Measurements from ENCODE around the gene STK38L. TPM values are rescaled to one million over a fixed set of nuclear protein-coding genes. Genes with fewer than 3 reads are reported as not detected.

The STK38L gene
- total and polyA plus RNA-seq, 2 of the 4 experiments (the other 2 are of a cell fraction), result 5.1 to 7.2 TPM

- Histone ChIP-seq H3K23ac (ENCODE audit: low read depth, low read length) (peak within 1 kb of the TSS; percentile 86), H3K27me3 (ENCODE audit: control insufficient read depth, insufficient read depth, low read length) (no peaks in the 10 kb centered on the region), H3K18ac (ENCODE audit: low read depth, low read length) (peak within 1 kb of the TSS; percentile 89), H3K4me1 (ENCODE audit: control insufficient read depth, insufficient read depth, low read length) (peaks cover 15% of the 10 kb centered on the region), H3K79me1 (ENCODE audit: low read depth in 1 of 2, low read length in 2 of 2) (peaks cover 29 to 45% of the 10 kb centered on the region in 2 experiments), H3K9me3 (ENCODE audit: control insufficient read depth, insufficient read depth, low read length) (no peaks in the 10 kb centered on the region), H2BK120ac (ENCODE audit: low read depth, low read length) (peak within 1 kb of the TSS; percentile 78), H2AK5ac (ENCODE audit: low read depth, low read length) (peak within 1 kb of the TSS; percentile 82), H3K9me1 (ENCODE audit: insufficient read depth, low read length) (peaks cover 13% of the 10 kb centered on the region), H3K4me3 (ENCODE audit: insufficient read depth, low read depth, low read length) (peak within 1 kb of the TSS; percentile 69), H2BK15ac (ENCODE audit: low read depth, low read length) (peak within 1 kb of the TSS; percentile 99), H3K56ac (ENCODE audit: extremely low read depth, insufficient read depth, low read length) (peak within 1 kb of the TSS; percentile 79), H3K9ac (ENCODE audit: low read depth, low read length) (peak within 1 kb of the TSS; percentile 53), H4K20me1 (ENCODE audit: insufficient read depth, low read length) (no peaks in the 10 kb centered on the region), H3K27ac (ENCODE audit: insufficient read depth, low read length) (peak within 1 kb of the TSS; percentile 65), H3K4me2 (ENCODE audit: low read depth, low read length) (peak within 1 kb of the TSS; percentile 100), H2BK5ac (ENCODE audit: low read depth, low read length, poor library complexity, severe bottlenecking) (peak within 1 kb of the TSS; percentile 90), H4K91ac (ENCODE audit: insufficient read depth, low read depth, low read length) (peak within 1 kb of the TSS; percentile 92), H4K5ac (ENCODE audit: low read depth, low read length) (peak within 1 kb of the TSS; percentile 86), H3K36me3 (ENCODE audit: control insufficient read depth, insufficient read depth, low read length) (no peaks in the 10 kb centered on the region), H4K8ac (ENCODE audit: low read depth in 2 of 2, low read length in 2 of 2) (peak within 1 kb of the TSS; percentile 82 to 95), H3K4ac (ENCODE audit: low read depth, low read length) (peak within 1 kb of the TSS; percentile 90), H2AFZ (replicated peaks; ENCODE audit: low read length, poor library complexity) (peak within 1 kb of the TSS; percentile 92), H2AK9ac (replicated peaks; ENCODE audit: low read depth, low read length, poor library complexity) (peak within 1 kb of the TSS; percentile 89), H2BK20ac (ENCODE audit: low read depth, low read length) (peak within 1 kb of the TSS; percentile 90), H3K14ac (replicated peaks; ENCODE audit: low read depth, low read length) (peak within 1 kb of the TSS; percentile 91)
- CTCF ChIA-PET, result no interaction called here
- peak; percentile 71 for ATAC-seq (ENCODE audit: low read depth)
- peak; percentile 43 for DNase-seq
- TF ChIP-seq USF2 (IDR thresholded peaks at IDR 0.05; ENCODE audit: low read depth, low read length) (no peak), MAZ (IDR thresholded peaks at IDR 0.05; ENCODE audit: borderline replicate concordance, low read depth, low read length) (peak; percentile 17; the same call in 1 of the 2 replicates), CHD1 (IDR thresholded peaks at IDR 0.05; ENCODE audit: low read depth, low read length) (no peak), POLR2A (IDR thresholded peaks at IDR 0.05; ENCODE audit: low read depth, low read length) (0 out of 2 replicates have a peak, but pooled peaks have one; percentile 31)
- POLR2A ChIA-PET (ENCODE audit: unreplicated experiment), result no interaction called here
- intact Hi-C loops (cut with micrococcal nuclease) (loop anchor here (5.0 kb wide), 1 partner anchor 319 kb away; no protein-coding TSS in a partner anchor), dilution Hi-C loops (cut with HindIII; ENCODE audit: low sequenced_read_pairs, unreplicated experiment) (no loop called here), in situ Hi-C loops (cut with MboI; ENCODE audit: low sequenced_read_pairs) (no loop called here)
- WGBS, 2 experiments (ENCODE audit: extremely low coverage in 2 of 2, insufficient read length in 1 of 2), result 0% methylated on average over 42 of the region's 96 CpGs; no CpG with 5 or more reads in 1 of the 2 experiments
- no TSS peak for BruUV-seq (replicated peaks)
Observed at GRCh38 chr12:27332714-27333402, 88.8 kb downstream of the STK38L start, which contains the start of gene BMAL2. Gene BMAL2, plus strand, starts transcription at chr12:27332836. Its CDS starts 237 bp downstream, at chr12:27333073.

Data from IMR-90 (cell line).